GM06990 (cell line): ENCODE results near the gene DUSP19.
A peak's percentile ranks its signal among the peaks of the same experiment; 100 is the strongest.

Experiments used
- DNase-seq: peaks from one replicate; pipeline ENCODE4 v3.0.0-alpha.2; 2011; ENCODE audit not compliant: insufficient read length; ENCODE audit errors: extremely low read depth
- H3K27me3 ChIP-seq: replicated peaks from 2 replicates; pipeline ENCODE4 v1.6.0; 2011; ENCODE audit warnings: low read length; ENCODE audit not compliant: control insufficient read depth, insufficient read depth
- H3K36me3 ChIP-seq: 2 replicates; pipeline ENCODE4 v1.5.1; 2011; ENCODE audit warnings: low read length; ENCODE audit not compliant: control insufficient read depth, insufficient read depth
- H3K4me3 ChIP-seq: replicated peaks from 2 replicates; pipeline ENCODE4 v1.5.1; 2011; ENCODE audit warnings: low read depth, mild to moderate bottlenecking, control low read depth, low read length
- CTCF ChIP-seq: IDR thresholded peaks from 2 replicates; pipeline ENCODE4 v1.5.1; 2011; ENCODE audit warnings: low read length, control low read depth, mild to moderate bottlenecking, inconsistent platforms; ENCODE audit not compliant: insufficient read depth, poor library complexity, severe bottlenecking

The DUSP19 gene

GRCh38 chr2:183078464-183079138 is at the start of gene DUSP19:
Gene DUSP19 (plus strand): TSS chr2:183078747. CDS start chr2:183078934, 187 bp downstream.
- peaks cover 2% of the 10 kb centered on the region; the same call in 1 of the 2 replicates for H3K27me3 ChIP-seq
- H3K36me3 ChIP-seq, result no peaks in the 10 kb centered on the region
- no peak for TF ChIP-seq CTCF
- DNase-seq, result peak; percentile 73
- peak within 1 kb of the TSS; percentile 73 for H3K4me3 ChIP-seq

GRCh38 chr2:183029219-183029618 is 49.3 kb upstream of the DUSP19 start:
- H3K27me3 ChIP-seq, result no peaks in the 10 kb centered on the region
- TF ChIP-seq CTCF, result no peak
- no peaks in the 10 kb centered on the region for H3K36me3 ChIP-seq
- no peak for DNase-seq
- H3K4me3 ChIP-seq, result no peak overlapping the region

GRCh38 chr2:183031911-183032794 is 46.4 kb upstream of the DUSP19 start:
- DNase-seq, result no peak
- Histone ChIP-seq H3K27me3 (no peaks in the 10 kb centered on the region), H3K36me3 (no peaks in the 10 kb centered on the region), H3K4me3 (no peak overlapping the region)
- TF ChIP-seq CTCF, result no peak

- no peak for TF ChIP-seq CTCF
- DNase-seq, result no peak
- Histone ChIP-seq H3K4me3 (no peak overlapping the region), H3K36me3 (no peaks in the 10 kb centered on the region), H3K27me3 (no peaks in the 10 kb centered on the region)
Observed at GRCh38 chr2:183033951-183034350, 44.6 kb upstream of the DUSP19 start.

- H3K4me3 ChIP-seq, result no peak overlapping the region
- H3K27me3 ChIP-seq, result no peaks in the 10 kb centered on the region
- no peaks in the 10 kb centered on the region for H3K36me3 ChIP-seq
- DNase-seq, result no peak
- no peak for TF ChIP-seq CTCF
Observed at GRCh38 chr2:183034806-183035205, 43.7 kb upstream of the DUSP19 start.
